NCI-H1048 (cell line): ENCODE results near the gene MX2.
"Not testable (repeated sequence)": the region's sequence is repeated elsewhere in the genome, so short reads cannot be mapped to it uniquely, and the experiment has no call there.

Experiments used
- DNase-seq: peaks from one replicate; lab custom pipeline; 2025; lab: John Stamatoyannopoulos, UW

MX2 gene

DNA sequence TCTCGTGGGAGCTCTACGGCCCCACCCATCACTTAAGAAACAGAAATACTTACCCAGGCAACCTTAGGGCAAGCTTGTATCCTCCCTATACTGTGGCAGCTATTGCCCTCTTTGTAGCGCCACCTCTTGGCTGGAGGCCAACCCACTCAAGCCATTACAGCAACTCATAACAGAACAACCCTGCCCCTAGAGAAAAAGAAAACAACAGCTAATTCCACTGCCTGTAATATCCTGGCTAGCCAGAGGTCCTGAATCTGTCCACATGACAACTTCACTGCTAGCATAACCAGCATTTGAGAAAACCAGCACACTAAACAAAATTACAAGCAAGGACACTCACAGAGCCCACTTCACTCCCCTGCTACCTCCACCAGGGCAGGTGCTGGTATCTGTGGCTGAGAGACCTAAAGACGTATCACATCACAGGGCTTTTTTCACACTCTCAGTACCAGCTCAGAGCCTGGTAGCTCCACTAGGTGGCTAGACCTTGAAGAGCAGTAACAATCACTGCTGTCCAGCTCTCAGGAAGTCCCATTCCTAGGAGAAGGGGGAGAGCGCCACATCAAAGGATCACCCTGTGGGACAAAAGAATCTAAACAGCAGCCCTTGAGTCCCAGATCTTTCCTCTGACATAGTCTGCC, 49.7 kb downstream of the MX2 start:
- no peak for DNase-seq

DNA sequence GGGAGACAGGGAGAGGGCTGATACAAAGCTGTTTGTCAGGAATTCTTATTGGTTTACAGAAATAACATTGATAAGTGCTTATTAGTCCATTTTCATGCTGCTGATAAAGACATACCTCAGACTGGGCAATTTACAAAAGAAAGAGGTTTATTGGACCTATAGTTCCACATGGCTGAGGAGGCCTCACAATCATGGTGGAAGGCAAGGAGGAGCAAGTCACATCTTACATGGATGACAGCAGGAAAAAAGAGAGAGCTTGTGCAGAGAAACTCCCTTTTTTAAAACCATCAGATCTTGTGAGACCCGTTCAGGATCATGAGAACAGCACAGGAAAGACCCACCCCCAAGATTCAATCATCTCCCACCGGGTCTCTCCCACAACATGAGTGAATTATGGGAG, 55.7 kb downstream of the MX2 start:
- DNase-seq: not testable (repeated sequence)

DNA sequence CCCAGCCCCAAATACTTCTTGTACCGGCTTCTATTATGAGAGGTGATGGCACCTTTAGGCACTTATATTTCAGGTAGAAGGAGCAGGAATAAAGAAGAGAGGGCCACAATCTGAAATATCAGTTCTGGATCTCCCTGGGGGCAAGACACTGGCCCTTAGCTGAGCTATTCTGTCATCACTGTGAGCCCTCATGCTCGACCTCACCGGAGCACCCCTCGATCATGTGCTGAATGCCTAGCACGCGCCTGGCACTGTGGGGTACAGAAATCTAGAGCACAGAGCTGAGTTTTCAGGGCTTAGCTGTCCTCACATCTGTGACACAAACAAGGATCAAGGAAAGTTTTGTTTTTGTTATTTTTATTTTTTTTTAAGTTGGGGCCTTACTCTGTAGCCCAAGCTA, 56.6 kb downstream of the MX2 start:
- DNase-seq: no peak

DNA sequence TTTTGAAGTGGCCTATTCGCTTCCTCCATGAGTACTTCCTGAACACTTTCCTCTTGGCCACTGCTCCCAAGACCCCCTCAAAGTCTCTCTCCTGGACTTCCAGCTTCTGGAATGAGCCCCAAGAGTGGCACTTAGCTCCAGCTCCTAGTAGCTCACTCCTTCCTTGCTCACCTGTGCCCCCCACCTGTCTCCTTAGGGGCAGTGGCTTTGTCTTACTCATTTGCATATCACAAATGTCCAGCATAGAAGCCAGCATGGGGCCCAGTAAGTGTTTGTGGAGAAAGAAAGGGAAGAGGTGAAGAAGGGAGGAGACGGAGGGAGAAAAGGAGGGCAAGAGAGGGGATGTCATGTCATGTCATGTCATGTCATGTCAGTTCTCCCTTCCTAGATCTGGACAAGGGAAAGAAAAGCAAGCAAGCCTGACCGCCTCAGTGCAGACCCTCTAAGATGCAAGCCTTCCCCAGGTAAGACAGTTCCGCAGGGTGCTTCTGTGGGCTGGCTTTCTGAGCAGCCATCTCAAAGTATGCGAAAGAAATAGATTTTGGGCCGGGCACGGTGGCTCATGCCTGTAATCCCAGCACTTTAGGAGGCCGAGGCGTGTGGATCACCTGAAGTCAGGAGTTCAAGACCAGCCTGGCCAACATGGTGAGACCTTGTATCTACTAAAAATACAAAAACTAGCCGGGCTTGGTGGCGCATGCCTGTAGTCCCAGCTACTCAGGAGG, 57.3 kb downstream of the MX2 start:
- no peak for DNase-seq

DNA sequence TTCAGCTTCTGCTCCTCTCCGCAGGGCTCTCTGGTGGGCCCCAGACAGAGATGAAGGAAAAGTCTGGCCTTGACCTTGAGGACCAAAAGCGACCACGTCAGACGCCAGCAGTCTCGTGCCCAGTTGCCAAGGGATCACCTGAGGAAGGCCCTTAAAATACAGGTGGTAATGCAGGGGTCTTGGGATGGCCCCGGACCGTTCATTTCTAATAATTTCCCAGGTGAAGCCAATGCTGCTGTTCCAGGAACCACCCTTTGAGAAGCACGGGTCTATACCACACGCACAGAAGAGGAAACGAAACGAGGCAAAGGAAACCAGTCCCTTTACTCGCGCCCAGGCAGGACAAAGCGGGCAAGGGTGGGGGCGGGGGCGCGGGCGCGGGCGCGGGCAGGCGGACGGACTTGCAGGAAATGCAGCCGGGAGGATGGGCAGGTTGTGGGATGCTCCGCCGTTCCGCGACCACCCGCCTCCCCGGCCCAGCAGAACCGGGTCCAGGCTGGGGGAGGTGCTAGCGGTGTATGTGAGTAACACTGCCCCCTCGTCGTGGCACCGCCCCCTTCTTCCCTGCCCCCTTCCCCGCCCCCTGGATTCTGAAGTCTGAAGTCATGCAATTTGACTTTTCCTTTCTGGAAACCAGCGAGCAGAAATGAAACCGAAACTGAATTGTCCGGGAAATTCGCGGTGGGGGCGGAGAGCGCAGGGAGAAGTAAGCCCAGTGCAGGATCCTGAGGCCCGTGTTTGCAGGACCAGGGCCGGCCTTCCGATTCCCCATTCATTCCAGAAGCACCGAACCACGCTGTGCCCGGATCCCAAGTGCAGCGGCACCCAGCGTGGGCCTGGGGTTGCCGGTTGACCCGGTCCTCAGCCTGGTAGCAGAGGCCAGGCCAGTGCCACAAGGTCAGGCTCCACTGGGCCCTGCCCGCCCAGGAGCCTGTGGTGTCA, 58.4 kb downstream of the MX2 start:
- DNase-seq: peak; percentile 80

DNA sequence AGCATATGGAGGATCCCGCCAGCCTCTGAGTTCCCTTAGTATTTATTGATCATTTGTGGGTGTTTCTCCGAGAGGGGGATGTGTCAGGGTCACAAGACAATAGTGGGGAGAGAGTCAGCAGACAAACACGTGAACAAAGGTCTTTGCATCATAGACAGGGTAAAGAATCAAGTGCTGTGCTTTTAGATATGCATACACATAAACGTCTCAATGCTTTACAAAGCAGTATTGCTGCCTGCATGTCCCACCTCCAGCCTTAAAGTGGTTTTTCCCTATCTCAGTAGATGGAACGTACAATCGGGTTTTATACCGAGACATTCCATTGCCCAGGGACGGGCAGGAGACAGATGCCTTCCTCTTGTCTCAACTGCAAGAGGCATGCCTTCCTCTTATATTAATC, 59.2 kb downstream of the MX2 start:
- not testable (repeated sequence) for DNase-seq

DNA sequence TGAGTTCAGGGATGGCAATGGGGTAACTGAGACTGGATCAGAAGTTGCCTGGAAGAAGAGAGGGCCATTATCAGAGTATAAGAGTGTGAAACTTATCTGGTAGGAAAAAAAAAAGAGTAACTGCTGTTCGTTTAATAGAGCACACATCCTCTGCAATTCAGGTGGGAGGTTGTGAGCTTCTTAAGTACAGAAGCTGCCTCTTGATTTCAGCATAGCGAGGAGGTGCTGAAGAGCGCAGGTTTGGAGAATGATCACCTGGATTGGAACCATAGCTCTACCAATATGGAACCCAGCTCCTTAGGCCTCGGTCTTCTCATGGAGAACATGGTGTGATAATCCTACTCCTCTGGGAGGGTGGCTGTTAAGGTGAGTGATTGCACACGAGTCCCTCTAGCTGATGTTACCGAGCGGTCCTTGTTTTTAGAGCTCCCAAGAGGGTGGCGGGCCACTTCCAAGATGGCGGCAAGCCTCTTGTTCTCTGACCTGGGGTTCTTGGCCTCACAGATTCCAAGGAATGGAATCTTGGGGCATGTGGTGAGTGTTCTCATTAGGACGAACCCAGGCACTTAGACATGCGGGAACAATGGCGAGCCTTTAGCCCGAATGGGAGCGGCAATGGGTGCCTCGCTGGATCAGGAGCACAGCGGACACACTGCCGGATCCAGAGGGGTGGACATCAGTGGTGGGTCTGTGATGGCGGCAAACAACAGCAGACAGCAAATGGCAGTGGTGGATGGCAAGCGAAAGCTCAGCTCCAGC, 60.9 kb downstream of the MX2 start:
- DNase-seq: no peak

DNA sequence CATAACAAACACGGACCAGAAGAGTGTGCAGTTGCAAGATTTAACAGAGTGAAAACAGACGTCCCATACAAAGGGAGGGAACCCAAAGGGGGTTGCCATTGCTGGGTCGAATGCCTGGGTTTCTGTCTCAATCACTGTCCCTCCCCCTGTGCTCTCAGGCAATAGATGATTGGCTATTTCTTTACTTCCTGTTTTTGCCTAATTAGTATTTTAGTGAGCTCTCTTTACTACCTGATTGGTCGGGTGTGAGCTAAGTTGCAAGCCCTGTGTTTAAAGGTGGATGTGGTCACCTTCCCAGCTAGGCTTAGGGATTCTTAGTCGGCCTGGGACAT, 61.4 kb downstream of the MX2 start:
- not testable (repeated sequence) for DNase-seq

DNA sequence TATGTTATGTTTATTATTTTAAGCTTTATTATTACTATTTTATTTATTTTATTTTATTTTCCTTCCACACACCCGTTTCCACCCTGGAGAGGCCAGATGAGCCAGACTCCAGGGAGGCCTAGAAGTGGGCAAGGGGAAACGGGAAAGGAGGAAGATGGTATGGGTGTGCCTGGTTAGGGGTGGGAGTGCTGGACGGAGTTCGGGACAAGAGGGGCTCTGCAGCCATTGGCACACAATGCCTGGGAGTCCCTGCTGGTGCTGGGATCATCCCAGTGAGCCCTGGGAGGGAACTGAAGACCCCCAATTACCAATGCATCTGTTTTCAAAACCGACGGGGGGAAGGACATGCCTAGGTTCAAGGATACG, 63.7 kb downstream of the MX2 start:
- DNase-seq: no peak

DNA sequence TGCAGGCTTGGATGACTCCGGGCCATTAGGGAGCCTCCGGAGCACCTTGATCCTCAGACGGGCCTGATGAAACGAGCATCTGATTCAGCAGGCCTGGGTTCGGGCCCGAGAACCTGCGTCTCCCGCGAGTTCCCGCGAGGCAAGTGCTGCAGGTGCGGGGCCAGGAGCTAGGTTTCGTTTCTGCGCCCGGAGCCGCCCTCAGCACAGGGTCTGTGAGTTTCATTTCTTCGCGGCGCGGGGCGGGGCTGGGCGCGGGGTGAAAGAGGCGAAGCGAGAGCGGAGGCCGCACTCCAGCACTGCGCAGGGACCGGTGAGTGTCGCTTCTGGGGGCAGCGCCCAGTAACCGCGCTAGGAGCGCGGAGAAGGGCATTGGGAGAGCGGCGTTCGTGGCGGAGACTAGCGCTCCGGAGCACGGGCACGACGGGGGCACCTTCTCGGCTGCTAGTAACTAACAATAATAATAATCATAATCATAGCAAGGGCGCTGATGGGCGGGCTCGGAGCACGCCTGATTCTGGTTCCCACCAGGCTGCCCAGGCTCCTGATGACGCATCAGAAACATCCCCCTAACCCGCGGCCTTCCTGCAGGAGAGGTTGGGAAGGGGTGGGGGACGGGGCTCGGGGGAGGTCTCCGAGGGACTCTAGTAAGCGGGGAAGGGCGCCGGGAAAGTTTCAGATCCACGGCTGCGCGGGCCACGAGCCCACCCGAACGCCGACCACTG, 64.3 kb downstream of the MX2 start, which contains the start of gene MX1:
Gene MX1, plus strand, starts transcription at position 286 of the 722 bp plus-strand sequence. CDS start 5,832 bp downstream, outside the sequence.
- DNase-seq: peak; percentile 55

DNA sequence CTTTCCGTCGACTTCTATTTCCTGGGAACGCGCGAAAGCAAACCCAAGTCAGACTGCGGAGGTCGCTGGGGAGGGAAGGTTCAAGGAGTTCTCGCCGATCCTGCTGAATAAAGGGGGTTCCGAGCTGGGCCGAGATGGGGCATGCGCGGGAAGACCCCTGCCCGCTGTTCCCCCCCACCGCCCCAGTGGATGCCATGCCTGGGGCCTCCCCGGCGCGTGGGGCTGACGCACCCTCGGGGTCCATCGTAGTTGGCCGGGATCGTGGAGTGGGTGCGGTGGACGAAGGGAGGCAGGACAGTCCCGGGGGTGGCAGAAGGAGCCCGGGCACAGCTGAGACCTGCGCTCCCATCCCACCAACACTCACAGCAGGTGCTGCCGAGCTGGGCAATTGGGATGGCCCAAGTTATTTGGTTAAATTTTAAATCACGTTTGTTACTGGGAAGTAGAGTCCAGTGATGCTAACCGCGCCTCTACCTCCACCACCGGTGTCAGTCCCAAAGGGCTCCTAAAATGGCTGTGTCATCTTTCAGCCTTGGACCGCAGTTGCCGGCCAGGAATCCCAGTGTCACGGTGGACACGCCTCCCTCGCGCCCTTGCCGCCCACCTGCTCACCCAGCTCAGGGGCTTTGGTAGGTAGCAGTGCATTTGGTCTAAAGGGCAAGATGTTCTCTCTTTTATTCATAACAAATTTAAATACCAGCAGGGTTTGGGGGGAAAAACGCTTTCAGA, 65.0 kb downstream of the MX2 start:
- DNase-seq: no peak

DNA sequence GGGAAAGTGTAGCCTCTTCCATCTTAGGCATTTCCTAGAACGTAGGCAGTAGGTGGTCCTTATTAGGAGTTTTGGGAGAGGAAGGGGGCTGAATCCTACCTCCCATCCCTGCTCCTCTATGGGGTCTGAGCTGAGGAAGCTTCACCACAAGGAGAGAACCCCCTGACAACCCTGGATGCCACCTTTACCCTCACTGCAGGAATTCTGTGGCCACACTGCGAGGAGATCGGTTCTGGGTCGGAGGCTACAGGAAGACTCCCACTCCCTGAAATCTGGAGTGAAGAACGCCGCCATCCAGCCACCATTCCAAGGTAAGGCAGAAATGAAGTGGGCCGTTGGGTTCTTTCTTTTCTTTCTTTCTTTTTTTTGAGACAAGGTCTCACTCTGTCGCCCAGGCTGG, 65.7 kb downstream of the MX2 start:
- DNase-seq: no peak

DNA sequence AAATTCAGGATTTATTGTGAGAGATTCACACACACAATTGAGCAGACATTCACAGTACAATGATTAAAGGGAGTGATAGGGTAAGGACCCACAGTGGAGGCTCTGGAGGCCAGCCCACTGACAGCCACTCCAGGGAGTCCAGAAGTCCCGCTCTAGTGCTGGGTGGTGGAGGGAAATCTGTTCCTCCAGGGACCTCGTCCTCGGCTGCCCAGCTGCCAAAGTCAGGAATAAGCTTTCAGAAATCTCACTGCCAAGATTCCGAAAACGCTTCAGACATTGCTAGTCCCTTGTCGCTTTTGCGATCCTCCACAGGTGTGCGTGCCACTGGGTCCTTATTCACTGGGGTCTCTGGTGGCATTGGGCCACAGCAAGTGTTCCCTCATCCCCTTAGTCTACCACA, 66.5 kb downstream of the MX2 start:
- no peak for DNase-seq

DNA sequence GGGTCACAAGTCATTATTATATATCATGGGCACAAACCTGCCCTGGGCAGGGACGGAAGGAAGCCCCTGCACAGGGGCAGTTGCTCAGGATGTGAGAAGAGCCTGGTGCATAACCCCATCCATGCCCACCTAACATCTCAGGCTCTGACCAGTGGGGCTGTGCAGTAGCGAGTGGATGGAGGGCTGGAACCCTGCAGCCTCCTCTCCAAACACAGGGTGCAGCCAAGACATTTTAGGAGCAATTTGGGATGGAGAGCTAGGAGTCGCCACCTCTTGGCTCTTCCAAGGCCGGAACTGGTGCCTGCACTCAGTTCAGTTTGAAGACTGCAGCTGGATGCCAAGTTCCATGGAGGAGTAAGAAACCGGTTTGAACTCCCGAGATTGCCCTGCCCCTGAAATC, 67.0 kb downstream of the MX2 start:
- DNase-seq: no peak

DNA sequence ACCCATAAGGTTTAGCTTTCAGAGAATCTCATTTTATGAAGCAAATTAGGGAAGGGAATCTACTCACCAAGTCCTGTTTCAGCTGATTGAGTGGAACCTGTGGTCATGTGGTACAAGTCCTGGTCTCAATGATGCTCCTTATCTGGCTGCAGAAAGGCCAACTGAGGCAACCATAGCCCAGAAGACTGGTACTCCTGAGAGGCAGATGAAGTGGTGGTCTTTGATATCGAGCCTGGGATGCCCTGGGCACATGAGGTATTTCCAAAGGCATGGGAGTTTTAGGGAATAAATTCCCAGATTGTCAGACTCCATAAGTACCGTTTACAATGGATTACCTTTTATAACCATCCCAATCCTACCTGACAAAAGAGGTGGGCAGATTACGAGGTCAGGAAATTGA, 67.5 kb downstream of the MX2 start:
- DNase-seq: no peak

DNA sequence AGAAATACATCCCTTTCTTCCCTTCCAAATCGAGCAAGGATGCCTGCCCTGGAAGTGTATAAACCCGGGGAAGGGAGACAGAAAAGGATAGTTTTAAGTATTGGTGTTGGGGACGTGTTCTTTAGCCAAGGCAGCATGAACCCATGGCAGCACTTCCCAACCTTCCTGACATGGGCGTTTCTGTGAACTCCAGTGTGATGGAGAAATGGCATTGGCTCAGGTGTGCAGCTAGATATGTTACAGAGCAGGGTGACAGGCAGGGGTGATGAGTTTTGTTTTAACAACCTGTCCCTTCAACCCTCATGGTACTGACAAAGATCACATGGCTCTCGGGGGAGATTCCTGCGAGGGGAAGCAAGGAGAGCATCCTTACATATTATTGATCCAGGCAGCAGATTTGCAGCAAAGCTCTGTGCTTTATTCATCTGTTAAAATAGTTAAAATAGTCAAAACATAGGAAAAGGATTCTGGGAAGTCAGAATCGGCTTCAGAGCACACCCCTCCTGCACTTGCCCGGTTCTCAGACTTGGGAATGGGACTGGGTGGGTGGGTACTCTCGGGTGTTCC, 68.2 kb downstream of the MX2 start:
- no peak for DNase-seq

DNA sequence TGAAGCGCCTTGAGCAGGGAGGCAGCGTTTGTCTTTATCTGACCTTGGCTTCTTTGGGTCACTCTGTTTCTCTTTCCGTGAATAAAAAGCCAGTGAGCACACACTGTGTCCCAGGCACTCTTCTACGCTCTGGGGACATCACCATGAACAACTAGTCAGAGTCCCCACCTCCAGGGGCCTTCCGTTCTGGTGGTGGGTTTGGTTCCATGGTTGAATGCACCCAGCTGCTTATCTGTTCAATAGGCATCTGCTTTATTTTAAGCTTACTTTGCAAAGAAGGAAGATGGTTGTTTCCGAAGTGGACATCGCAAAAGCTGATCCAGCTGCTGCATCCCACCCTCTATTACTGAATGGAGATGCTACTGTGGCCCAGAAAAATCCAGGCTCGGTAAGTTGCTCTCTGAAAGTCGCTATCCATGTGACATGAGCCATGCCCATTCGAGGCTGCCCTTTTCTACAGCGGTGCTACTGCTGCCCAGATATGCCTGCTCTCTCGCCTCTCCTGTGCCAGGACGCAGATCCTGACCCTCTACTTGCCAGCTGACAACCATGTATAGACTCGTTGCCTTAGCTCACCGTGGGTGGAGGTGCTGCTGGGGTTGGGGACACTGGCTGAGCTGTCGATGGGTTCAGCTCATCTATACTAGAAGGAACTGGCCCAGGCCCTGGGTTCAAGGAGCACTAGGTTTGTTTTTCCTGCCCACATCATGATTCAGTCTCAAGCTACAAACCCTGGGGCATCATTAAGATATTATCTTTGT, 70.1 kb downstream of the MX2 start:
- DNase-seq: no peak

DNA sequence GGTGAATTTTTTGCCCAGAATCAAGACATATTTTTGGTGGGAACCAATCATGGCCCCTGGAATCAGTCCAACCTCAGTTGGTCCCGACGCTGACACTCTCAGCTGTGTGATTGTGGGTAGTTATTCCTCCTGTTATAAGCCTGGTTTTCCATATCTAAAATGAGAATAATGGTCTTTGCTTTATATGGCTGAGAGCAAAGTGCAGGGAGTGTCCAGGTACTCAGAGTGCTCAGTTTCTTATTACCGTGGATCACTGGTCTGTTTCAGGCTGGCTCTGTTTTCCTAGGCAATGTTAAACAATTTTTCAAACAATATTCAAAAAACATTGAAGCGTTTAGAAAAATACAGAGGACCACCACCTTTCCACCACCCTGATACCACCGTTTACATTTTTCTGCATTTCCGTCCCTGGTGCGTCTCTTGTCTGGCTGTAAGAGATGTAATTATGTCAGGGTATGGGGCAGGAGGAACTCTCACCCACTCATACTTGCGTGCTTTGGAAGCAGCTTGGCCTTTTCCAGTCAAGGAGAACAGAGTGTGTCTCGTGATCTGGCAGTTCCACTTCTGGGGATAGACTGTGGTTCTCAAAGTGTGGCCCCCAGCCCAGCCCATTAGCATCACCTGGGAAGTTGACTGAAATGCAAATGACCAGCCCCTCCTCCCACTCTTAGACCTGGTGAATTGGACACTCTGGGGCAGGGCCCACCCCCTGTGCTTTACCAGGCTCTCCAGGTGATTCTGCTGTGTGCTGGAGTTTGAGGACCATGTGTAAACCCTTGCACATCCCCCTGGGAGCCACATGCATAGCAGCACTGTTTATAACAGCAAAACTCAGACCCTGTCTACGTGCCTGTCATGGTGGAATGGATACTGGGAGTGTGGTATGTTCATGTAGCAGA, 71.0 kb downstream of the MX2 start:
- DNase-seq: no peak

DNA sequence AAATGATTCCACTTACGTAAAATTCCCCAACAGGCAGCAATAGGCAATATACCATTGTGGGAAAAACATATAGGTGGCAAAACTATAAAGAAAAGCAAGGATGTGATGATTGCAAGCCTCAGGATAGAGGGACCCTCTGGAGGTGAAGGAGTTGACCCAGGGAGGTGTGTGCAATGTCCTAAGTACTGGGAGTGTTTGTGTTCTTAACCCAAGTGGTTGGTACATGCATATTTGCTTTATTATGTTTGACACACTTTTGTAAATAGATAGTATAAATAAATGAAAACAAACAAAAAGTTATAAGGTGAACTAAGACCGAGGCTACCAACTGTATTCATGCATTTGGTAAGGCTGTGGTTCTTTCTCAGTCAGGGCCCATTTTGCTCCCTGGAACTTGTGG, 71.7 kb downstream of the MX2 start:
- DNase-seq: no peak
